GM23338 (cell line): ENCODE results near the gene TMEM62. TPM values are rescaled to one million over a fixed set of nuclear protein-coding genes. Genes with fewer than 3 reads are reported as not detected.
"Not testable (repeated sequence)": the region's sequence is repeated elsewhere in the genome, so short reads cannot be mapped to it uniquely, and the experiment has no call there.

Source experiments
- ATAC-seq: fragments of 200-7000 bp; cut with Tn5 transposase; 3 replicates; pipeline ENCODE4 v1.9.1; 2020
- DNase-seq: peaks from one replicate; pipeline ENCODE4 v3.0.0-alpha.2; 2015; ENCODE audit warnings: low spot score
- H2AFZ ChIP-seq: fragments of 200-600 bp; sonication (generic); 2 replicates; pipeline ENCODE4 v1.8.0; 2016; ENCODE audit warnings: antibody characterized with exemption, mild to moderate bottlenecking, moderate library complexity
- H3F3A ChIP-seq: fragments of 200-600 bp; sonication (generic); replicated peaks from 2 replicates; pipeline ENCODE4 v1.8.0; 2017; ENCODE audit warnings: antibody characterized with exemption, mixed run types, low read depth
- H3K27ac ChIP-seq: fragments of 200-600 bp; sonication (generic); 2 replicates; pipeline ENCODE4 v1.6.1; 2016; ENCODE audit warnings: low read depth
- H3K27me3 ChIP-seq: fragments of 200-600 bp; sonication (generic); 2 replicates; pipeline ENCODE4 v1.8.0; 2016; ENCODE audit warnings: mild to moderate bottlenecking, mixed run types, moderate library complexity; ENCODE audit not compliant: insufficient read depth
- H3K36me3 ChIP-seq: fragments of 200-600 bp; sonication (generic); 2 replicates; pipeline ENCODE4 v1.8.0; 2016; ENCODE audit warnings: mild to moderate bottlenecking; ENCODE audit not compliant: insufficient read depth
- H3K4me1 ChIP-seq: fragments of 200-600 bp; sonication (generic); 2 replicates; pipeline ENCODE4 v1.8.0; 2016; ENCODE audit warnings: mild to moderate bottlenecking, moderate library complexity; ENCODE audit not compliant: insufficient read depth
- H3K4me2 ChIP-seq: fragments of 200-600 bp; sonication (generic); 2 replicates; pipeline ENCODE4 v1.7.1; 2017; ENCODE audit warnings: mixed run types
- H3K4me3 ChIP-seq: fragments of 200-600 bp; sonication (generic); 2 replicates; pipeline ENCODE4 v1.6.1; 2016; ENCODE audit warnings: mixed run types
- H3K79me2 ChIP-seq: fragments of 200-600 bp; sonication (generic); replicated peaks from 2 replicates; pipeline ENCODE4 v1.8.0; 2017; ENCODE audit warnings: mild to moderate bottlenecking; ENCODE audit not compliant: insufficient read depth
- H3K9me2 ChIP-seq: fragments of 200-600 bp; sonication (generic); 2 replicates; pipeline ENCODE4 v1.8.0; 2017; ENCODE audit not compliant: insufficient read depth
- H4K20me1 ChIP-seq: fragments of 200-600 bp; sonication (generic); replicated peaks from 2 replicates; pipeline ENCODE4 v1.8.0; 2017; ENCODE audit warnings: mild to moderate bottlenecking; ENCODE audit not compliant: insufficient read depth
- H3K27ac Mint-ChIP-seq: 2 replicates; pipeline ENCODE4 v1.8.0; 2020; ENCODE audit warnings: inconsistent platforms, mild to moderate bottlenecking, moderate library complexity, mixed read lengths
- H3K27me3 Mint-ChIP-seq: 3 replicates; pipeline ENCODE4 v1.8.0; 2022; ENCODE audit warnings: low read depth, mild to moderate bottlenecking, moderate library complexity, mixed read lengths, inconsistent platforms; ENCODE audit not compliant: insufficient read depth, poor library complexity
- H3K36me3 Mint-ChIP-seq: 3 replicates; pipeline ENCODE4 v1.8.0; 2021; ENCODE audit warnings: low read depth, mild to moderate bottlenecking, inconsistent platforms, moderate library complexity, mixed read lengths
- H3K4me1 Mint-ChIP-seq: 3 replicates; pipeline ENCODE4 v1.8.0; 2020; ENCODE audit warnings: mild to moderate bottlenecking, inconsistent platforms, mixed read lengths
- H3K4me3 Mint-ChIP-seq: 3 replicates; pipeline ENCODE4 v1.8.0; 2021; ENCODE audit warnings: moderate library complexity, mild to moderate bottlenecking, inconsistent platforms, mixed read lengths
- H3K9me3 Mint-ChIP-seq: 3 replicates; pipeline ENCODE4 v1.8.0; 2020; ENCODE audit warnings: moderate library complexity, mild to moderate bottlenecking, inconsistent platforms, mixed read lengths
- CREB1 ChIP-seq: fragments of 250-450 bp; sonication (Bioruptor Pico); IDR thresholded peaks from 2 replicates; pipeline ENCODE4 v1.5.0; 2020; ENCODE audit warnings: low read depth, mild to moderate bottlenecking, moderate library complexity
- CTCF ChIP-seq, 2 experiments: fragments of 200-600 bp in 1 of 2; sonication (generic) in 1 of 2; conservative IDR thresholded peaks; 2 replicates each; pipeline versions ENCODE4 v1.5.1 to v1.6.1; 2016 to 2017; ENCODE audit warnings: antibody characterized with exemption in 2 of 2, low read depth in 2 of 2, mild to moderate bottlenecking in 2 of 2, moderate library complexity in 1 of 2
- EZH2phosphoT487 ChIP-seq: fragments of 200-600 bp; sonication (generic); IDR thresholded peaks from one replicate; pipeline ENCODE4 v1.8.1; 2018; ENCODE audit warnings: antibody characterized with exemption; ENCODE audit not compliant: unreplicated experiment
- POLR2AphosphoS5 ChIP-seq: IDR thresholded peaks from 2 replicates; pipeline ENCODE4 v1.6.1; 2016; ENCODE audit warnings: antibody characterized with exemption, low read depth
- REST ChIP-seq: IDR thresholded peaks from one replicate; pipeline ENCODE4 v1.6.1; 2018; ENCODE audit warnings: antibody characterized with exemption; ENCODE audit not compliant: unreplicated experiment
- polyA plus RNA-seq: library from polyadenylated mRNA; unstranded; fragments of >200 nt; fragmentation: Nextera tagmentation; extraction: Ambion mirVana; gene quantifications from 2 replicates; pipeline ENCODE4 v1.2.1, GENCODE V29; 2016
- total RNA-seq: library from RNA; depleted of rRNA; stranded (reverse); fragments of >200 nt; shearing (Covaris generic); gene quantifications from 2 replicates; pipeline ENCODE4 v1.2.3, GENCODE V29; 2014

Gene TMEM62
- total and polyA plus RNA-seq, 2 experiments from 2014 or later, result 3.4 to 14.3 TPM

- Histone ChIP-seq H3K36me3 (no peaks in the 10 kb centered on the region), H3K4me1 (no peaks in the 10 kb centered on the region), H2AFZ (peak overlapping the region; percentile 8; the same call in 1 of the 2 replicates), H3K4me3 (no peak overlapping the region), H4K20me1 (no peaks in the 10 kb centered on the region), H3K27ac (no peak overlapping the region), H3K79me2 (no peaks in the 10 kb centered on the region), H3K9me2 (no peaks in the 10 kb centered on the region), H3F3A (no peaks in the 10 kb centered on the region), H3K27me3 (no peaks in the 10 kb centered on the region), H3K4me2 (no peak overlapping the region)
- no peaks in the 10 kb centered on the region; the same call in 2 of the 3 replicates for H3K9me3 Mint-ChIP-seq
- no peaks in the 10 kb centered on the region for H3K36me3 Mint-ChIP-seq
- ATAC-seq (peak; percentile 97), DNase-seq (peak; percentile 93)
- peak; percentile 83 to 86 for TF ChIP-seq CTCF (conservative IDR thresholded peaks at IDR 0.05; ENCODE audit: low read depth in 2 of 2)
- TF ChIP-seq CREB1 (CRISPR knock-in tag), result no peak
- peaks cover 6% of the 10 kb centered on the region for H3K27me3 Mint-ChIP-seq
- no peak overlapping the region for H3K4me3 Mint-ChIP-seq
- no peaks in the 10 kb centered on the region for H3K4me1 Mint-ChIP-seq
- H3K27ac Mint-ChIP-seq, result no peak overlapping the region
These were observed 92.0 kb downstream of the TMEM62 start for GRCh38 chr15:43225201-43225949.

GRCh38 chr15:43225950-43226255, 92.5 kb downstream of the TMEM62 start:
- H3K79me2 ChIP-seq, H4K20me1 ChIP-seq, H3K36me3 ChIP-seq, H3K27me3 Mint-ChIP-seq, H3K9me2 ChIP-seq, H3K4me1 Mint-ChIP-seq, H3K27ac Mint-ChIP-seq, H3F3A ChIP-seq, H3K9me3 Mint-ChIP-seq, H3K4me1 ChIP-seq, H3K27ac ChIP-seq, ATAC-seq, H3K4me3 Mint-ChIP-seq, H3K36me3 Mint-ChIP-seq, H3K4me2 ChIP-seq, H3K4me3 ChIP-seq, H3K27me3 ChIP-seq, DNase-seq: not testable (repeated sequence)
- H2AFZ ChIP-seq, result peak overlapping the region; percentile 8; the same call in 1 of the 2 replicates

- Histone ChIP-seq H4K20me1 (no peaks in the 10 kb centered on the region), H3K27me3 (no peaks in the 10 kb centered on the region), H3K4me3 (no peak overlapping the region), H3K36me3 (no peaks in the 10 kb centered on the region), H3K4me2 (no peak overlapping the region), H3K9me2 (no peaks in the 10 kb centered on the region), H2AFZ (peak overlapping the region; percentile 63; the same call in 1 of the 2 replicates), H3K4me1 (no peaks in the 10 kb centered on the region), H3F3A (no peaks in the 10 kb centered on the region), H3K27ac (no peak overlapping the region), H3K79me2 (no peaks in the 10 kb centered on the region)
- Mint-ChIP-seq H3K36me3 (no peaks in the 10 kb centered on the region), H3K27ac (no peak overlapping the region), H3K9me3 (no peaks in the 10 kb centered on the region; the same call in 2 of the 3 replicates), H3K4me1 (no peaks in the 10 kb centered on the region), H3K27me3 (peaks cover 6% of the 10 kb centered on the region), H3K4me3 (no peak overlapping the region)
- DNase-seq (no peak), ATAC-seq (peak; percentile 51)
- no peak for TF ChIP-seq EZH2phosphoT487
- TF ChIP-seq POLR2AphosphoS5, result no peak
- TF ChIP-seq REST, result no peak
- TF ChIP-seq CTCF (conservative IDR thresholded peaks at IDR 0.05; ENCODE audit: low read depth in 2 of 2), result no peak
These were observed 93.3 kb downstream of the TMEM62 start for GRCh38 chr15:43226436-43227305.
